ENCODE measurements around the gene LRRC8B. TPM values are rescaled to one million over a fixed set of nuclear protein-coding genes. Genes with fewer than 3 reads are reported as not detected.

LRRC8B gene
- polyA plus RNA-seq, 1 of the 3 experiments (the other 2 are of a cell fraction), result 3.7 TPM

DNA sequence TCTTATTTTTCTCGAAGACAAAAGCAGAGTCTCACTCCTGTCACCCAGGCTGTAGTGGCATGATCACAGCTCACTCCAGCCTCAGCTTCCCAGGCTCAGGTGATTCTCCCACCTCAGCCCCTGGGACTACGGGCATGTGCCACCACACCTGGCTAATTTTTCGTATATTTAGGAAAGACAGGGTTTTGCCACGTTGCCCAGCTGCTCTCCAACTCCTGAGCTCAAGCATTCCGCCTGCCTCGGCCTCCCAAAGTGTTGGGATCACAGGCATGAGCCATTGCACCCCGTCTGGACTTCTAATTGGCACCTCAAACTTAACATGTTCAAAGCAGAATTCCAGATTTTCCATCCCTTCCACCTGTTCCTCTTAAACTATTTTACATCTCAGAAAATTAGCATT, 89.3 kb downstream of the LRRC8B start:
- no peak overlapping the region for H2AFZ ChIP-seq (ENCODE audit: low read depth)
- H3K9me3 ChIP-seq, result no peaks in the 10 kb centered on the region
- no peaks in the 10 kb centered on the region for H3K27me3 ChIP-seq (ENCODE audit: insufficient read depth)
- H3K9ac ChIP-seq, result no peak overlapping the region
- H3K79me2 ChIP-seq (ENCODE audit: insufficient read depth), result no peaks in the 10 kb centered on the region
- TF ChIP-seq RXRA (IDR thresholded peaks at IDR 0.05; ENCODE audit: borderline replicate concordance, low read depth) (no peak), RFX5 (IDR thresholded peaks at IDR 0.05; ENCODE audit: low read length) (no peak), GATA2 (CRISPR knock-in tag; IDR thresholded peaks at IDR 0.05) (no peak), GABPA (IDR thresholded peaks at IDR 0.05; ENCODE audit: low read depth) (no peak), NRF1 (IDR thresholded peaks at IDR 0.05; ENCODE audit: low read depth, low read length) (no peak), POLR2AphosphoS5 (IDR thresholded peaks at IDR 0.05; ENCODE audit: low read depth, low read length) (no peak), NFIC (IDR thresholded peaks at IDR 0.05; ENCODE audit: borderline replicate concordance) (no peak), EZH2phosphoT487 (IDR thresholded peaks at IDR 0.05; ENCODE audit: borderline replicate concordance, low read depth) (no peak), JUND (IDR thresholded peaks at IDR 0.05) (no peak), FOSL2 (IDR thresholded peaks at IDR 0.05; ENCODE audit: borderline replicate concordance, low read depth) (no peak), RAD21 (IDR thresholded peaks at IDR 0.05; ENCODE audit: low read length) (no peak), SMC3 (IDR thresholded peaks at IDR 0.05; ENCODE audit: low read depth, low read length) (no peak), ELF1 (IDR thresholded peaks at IDR 0.05) (no peak)
- TF ChIP-seq, protein P1, sequence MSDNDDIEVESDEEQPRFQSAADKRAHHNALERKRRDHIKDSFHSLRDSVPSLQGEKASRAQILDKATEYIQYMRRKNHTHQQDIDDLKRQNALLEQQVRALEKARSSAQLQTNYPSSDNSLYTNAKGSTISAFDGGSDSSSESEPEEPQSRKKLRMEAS (IDR thresholded peaks at IDR 0.05; ENCODE audit: low read depth), result no peak
- TF ChIP-seq, protein P2, sequence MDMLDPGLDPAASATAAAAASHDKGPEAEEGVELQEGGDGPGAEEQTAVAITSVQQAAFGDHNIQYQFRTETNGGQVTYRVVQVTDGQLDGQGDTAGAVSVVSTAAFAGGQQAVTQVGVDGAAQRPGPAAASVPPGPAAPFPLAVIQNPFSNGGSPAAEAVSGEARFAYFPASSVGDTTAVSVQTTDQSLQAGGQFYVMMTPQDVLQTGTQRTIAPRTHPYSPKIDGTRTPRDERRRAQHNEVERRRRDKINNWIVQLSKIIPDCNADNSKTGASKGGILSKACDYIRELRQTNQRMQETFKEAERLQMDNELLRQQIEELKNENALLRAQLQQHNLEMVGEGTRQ (IDR thresholded peaks at IDR 0.05; ENCODE audit: borderline replicate concordance, low read depth, low read length), result no peak
- TF ChIP-seq, protein P3, sequence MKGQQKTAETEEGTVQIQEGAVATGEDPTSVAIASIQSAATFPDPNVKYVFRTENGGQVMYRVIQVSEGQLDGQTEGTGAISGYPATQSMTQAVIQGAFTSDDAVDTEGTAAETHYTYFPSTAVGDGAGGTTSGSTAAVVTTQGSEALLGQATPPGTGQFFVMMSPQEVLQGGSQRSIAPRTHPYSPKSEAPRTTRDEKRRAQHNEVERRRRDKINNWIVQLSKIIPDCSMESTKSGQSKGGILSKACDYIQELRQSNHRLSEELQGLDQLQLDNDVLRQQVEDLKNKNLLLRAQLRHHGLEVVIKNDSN (IDR thresholded peaks at IDR 0.05; ENCODE audit: borderline replicate concordance, low read depth), result no peak
- TF ChIP-seq, protein P4, sequence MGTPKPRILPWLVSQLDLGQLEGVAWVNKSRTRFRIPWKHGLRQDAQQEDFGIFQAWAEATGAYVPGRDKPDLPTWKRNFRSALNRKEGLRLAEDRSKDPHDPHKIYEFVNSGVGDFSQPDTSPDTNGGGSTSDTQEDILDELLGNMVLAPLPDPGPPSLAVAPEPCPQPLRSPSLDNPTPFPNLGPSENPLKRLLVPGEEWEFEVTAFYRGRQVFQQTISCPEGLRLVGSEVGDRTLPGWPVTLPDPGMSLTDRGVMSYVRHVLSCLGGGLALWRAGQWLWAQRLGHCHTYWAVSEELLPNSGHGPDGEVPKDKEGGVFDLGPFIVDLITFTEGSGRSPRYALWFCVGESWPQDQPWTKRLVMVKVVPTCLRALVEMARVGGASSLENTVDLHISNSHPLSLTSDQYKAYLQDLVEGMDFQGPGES (IDR thresholded peaks at IDR 0.05; ENCODE audit: low read depth, low read length), result no peak
- H3F3A ChIP-seq (replicated peaks; ENCODE audit: insufficient read depth), result no peaks in the 10 kb centered on the region
- no peaks in the 10 kb centered on the region for H4K20me1 ChIP-seq (ENCODE audit: insufficient read depth)
- H3K9me2 ChIP-seq, result no peaks in the 10 kb centered on the region
- peaks cover 0 to 4% of the 10 kb centered on the region in 2 experiments for H3K36me3 ChIP-seq (replicated peaks in 1 of 2; ENCODE audit: control insufficient read depth in 1 of 2, insufficient read depth in 2 of 2, low read length in 1 of 2)
- H3K4me2 ChIP-seq, result no peak overlapping the region
- 85% methylated on average over 7 of the region's 7 CpGs for WGBS (ENCODE audit: low lambda C conversion rate)
- POLR2A ChIA-PET, result no interaction called here
- H3K4me1 ChIP-seq (ENCODE audit: control insufficient read depth in 1 of 2, insufficient read depth in 2 of 2, low read depth in 1 of 2, low read length in 1 of 2), result peaks cover 0 to 13% of the 10 kb centered on the region in 2 experiments; a peak in 1 of 4 replicates
- no peak overlapping the region for H3K27ac ChIP-seq (ENCODE audit: low read depth in 2 of 2, low read length in 1 of 2)
- H3K4me3 ChIP-seq (ENCODE audit: low read depth in 2 of 2, low read length in 1 of 2), result no peak overlapping the region
- no peak for DNase-seq
- CTCF ChIA-PET, result interaction anchor here (0.7 to 4.9 kb wide), 5 partner anchors 9 to 374 kb away, joined by 3 to 43 read pairs (median 3); no protein-coding TSS in a partner anchor
